Erythroblast (primary cell): ENCODE data around the gene IL1RAPL2.

Source experiments
- GATA1 ChIP-seq: IDR thresholded peaks from 2 replicates; pipeline ENCODE4 v1.6.1; 2011; ENCODE audit warnings: low read depth, mild to moderate bottlenecking, control low read depth, low read length, moderate library complexity
- POLR2A ChIP-seq: IDR thresholded peaks from 2 replicates; pipeline ENCODE4 v1.6.1; 2011; ENCODE audit warnings: mild to moderate bottlenecking, low read length

DNA sequence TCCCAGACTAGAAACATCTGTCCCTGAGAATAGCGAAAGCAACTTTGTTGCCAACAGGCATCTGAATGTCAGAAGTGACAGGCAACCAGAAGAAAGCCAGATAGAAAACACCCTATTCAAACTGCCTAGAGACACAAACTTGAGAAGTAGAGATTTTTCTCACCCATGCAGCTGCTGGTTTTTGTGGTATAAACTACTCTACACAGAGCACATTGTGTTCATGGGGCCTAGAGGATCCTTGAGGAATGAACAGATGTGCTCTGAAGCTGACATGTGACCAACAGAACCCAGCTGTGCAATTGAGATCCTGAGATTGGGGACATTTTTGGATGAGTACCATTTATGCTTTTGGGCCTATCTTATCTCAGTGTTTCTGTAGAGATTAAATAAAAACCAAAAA lies 1192.8 kb downstream of the IL1RAPL2 start:
- TF ChIP-seq POLR2A (no peak), GATA1 (no peak)
